Measurements from ENCODE around the gene SCUBE1. TPM values are rescaled to one million over a fixed set of nuclear protein-coding genes. Genes with fewer than 3 reads are reported as not detected.

Gene SCUBE1
- total RNA-seq, 4 donors from 2014 or later, result 0.68 to 6.4 (median 1.7) TPM

- Histone ChIP-seq H3K27ac (no peak overlapping the region), H3K36me3 (no peaks in the 10 kb centered on the region), H3K4me3 (no peak overlapping the region), H3K9me3 (no peaks in the 10 kb centered on the region), H3K27me3 (peaks cover 4% of the 10 kb centered on the region), H3K4me1 (no peaks in the 10 kb centered on the region)
- 88 to 93% methylated on average over 3 to 10 of the region's 10 CpGs for WGBS, 2 donors (ENCODE audit: low coverage in 1 of 2)
- no peak for TF ChIP-seq POLR2AphosphoS5 (IDR thresholded peaks at IDR 0.05)
- no peak for DNase-seq
- in situ Hi-C loops (cut with MboI; ENCODE audit: low pct_ligation_motif_present in 1 of 4, low pct_unique_long_range_greater_than_20kb in 1 of 4, low sequenced_read_pairs in 3 of 4) (no loop called here), intact Hi-C loops (cut with DNase I; ENCODE audit: low total_unique reads) (no loop called here)
Observed at GRCh38 chr22:43202326-43202725, 140.8 kb downstream of the SCUBE1 start.

DNA sequence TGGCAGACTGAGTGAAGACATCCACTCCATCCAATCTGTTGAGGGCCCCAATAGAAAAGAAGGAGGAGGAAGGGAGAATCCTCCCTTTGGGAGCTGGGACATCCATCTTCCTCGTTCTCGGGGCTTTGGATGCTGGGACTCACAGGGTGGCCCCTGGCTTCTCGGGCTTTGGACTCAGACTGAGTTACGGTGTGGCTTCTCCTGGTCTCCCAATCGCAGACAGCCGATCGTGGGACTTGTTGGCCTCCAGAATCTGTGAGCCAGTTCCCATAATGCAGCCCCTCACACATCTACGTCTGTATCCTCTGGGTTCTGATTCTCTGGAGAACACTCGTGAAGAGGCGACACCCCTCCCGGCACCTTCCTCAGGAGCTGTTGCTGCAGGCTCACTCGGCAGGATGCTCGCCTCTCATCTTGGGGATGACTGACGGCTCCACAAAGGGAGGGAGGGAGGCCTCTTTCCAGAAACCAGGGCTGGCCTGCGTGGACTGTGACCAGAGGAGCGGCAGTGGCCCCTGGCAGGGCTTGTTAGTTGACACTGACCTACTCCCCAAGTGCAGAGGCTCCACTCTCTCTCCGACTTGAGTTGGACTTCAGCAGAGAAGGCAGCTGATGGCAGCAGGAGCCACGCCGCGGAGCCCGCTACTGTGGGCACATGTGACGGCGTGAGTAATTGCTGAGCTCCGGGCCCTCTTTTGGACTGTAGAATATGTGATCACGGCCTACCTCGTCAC lies 141.5 kb downstream of the SCUBE1 start:
- WGBS, 2 donors (ENCODE audit: low coverage in 1 of 2), result 88% methylated on average over 26 of the region's 26 CpGs; no CpG with 5 or more reads in 1 of the 2 donors
- H3K4me3 ChIP-seq, result no peak overlapping the region
- no peak for DNase-seq
- H3K27ac ChIP-seq, result no peak overlapping the region
- H3K4me1 ChIP-seq, result no peaks in the 10 kb centered on the region
- peaks cover 4% of the 10 kb centered on the region for H3K27me3 ChIP-seq
- intact Hi-C loops (cut with DNase I; ENCODE audit: low total_unique reads), result no loop called here
- no peak for TF ChIP-seq POLR2A (IDR thresholded peaks at IDR 0.05)
- no peak for TF ChIP-seq CTCF (IDR thresholded peaks at IDR 0.05)
- TF ChIP-seq POLR2AphosphoS5 (IDR thresholded peaks at IDR 0.05), result no peak
- TF ChIP-seq EP300 (IDR thresholded peaks at IDR 0.05; ENCODE audit: low read depth), result no peak
- in situ Hi-C loops (cut with MboI; ENCODE audit: low pct_ligation_motif_present in 1 of 4, low pct_unique_long_range_greater_than_20kb in 1 of 4, low sequenced_read_pairs in 3 of 4), result no loop called here
- no peaks in the 10 kb centered on the region for H3K36me3 ChIP-seq
- no peaks in the 10 kb centered on the region for H3K9me3 ChIP-seq

DNA sequence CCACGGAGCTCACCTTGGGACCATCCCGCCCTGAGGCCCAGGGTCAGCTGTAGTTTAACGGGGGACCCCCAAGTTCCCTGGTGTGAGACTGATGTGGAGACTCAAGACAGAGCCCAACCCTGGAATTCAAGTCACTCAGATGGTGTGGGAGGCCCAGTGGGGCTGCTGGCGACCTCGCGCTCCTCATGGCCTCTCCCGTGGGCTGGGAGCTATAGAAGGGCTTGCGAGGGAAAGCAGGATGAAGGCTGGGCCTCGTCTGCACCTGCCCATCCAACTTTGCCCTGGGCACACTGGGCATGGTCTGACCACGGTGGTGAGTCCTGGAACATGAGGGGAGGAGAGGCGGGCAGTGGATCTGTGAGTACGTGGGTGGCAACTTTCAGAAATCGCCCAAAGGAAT lies 142.6 kb downstream of the SCUBE1 start:
- intact Hi-C loops (cut with DNase I; ENCODE audit: low total_unique reads) (no loop called here), in situ Hi-C loops (cut with MboI; ENCODE audit: low pct_ligation_motif_present in 1 of 4, low pct_unique_long_range_greater_than_20kb in 1 of 4, low sequenced_read_pairs in 3 of 4) (no loop called here)
- peaks cover 11% of the 10 kb centered on the region for H3K27me3 ChIP-seq
- WGBS, 2 donors (ENCODE audit: low coverage in 1 of 2), result 85% methylated on average over 12 of the region's 13 CpGs; no CpG with 5 or more reads in 1 of the 2 donors
- no peak overlapping the region for H3K27ac ChIP-seq
- H3K9me3 ChIP-seq, result no peaks in the 10 kb centered on the region
- H3K4me1 ChIP-seq, result no peaks in the 10 kb centered on the region
- TF ChIP-seq POLR2A (IDR thresholded peaks at IDR 0.05) (no peak), CTCF (IDR thresholded peaks at IDR 0.05) (no peak), EP300 (IDR thresholded peaks at IDR 0.05; ENCODE audit: low read depth) (no peak), POLR2AphosphoS5 (IDR thresholded peaks at IDR 0.05) (no peak)
- H3K36me3 ChIP-seq, result no peaks in the 10 kb centered on the region
- H3K4me3 ChIP-seq, result no peak overlapping the region
- DNase-seq, result no peak

DNA sequence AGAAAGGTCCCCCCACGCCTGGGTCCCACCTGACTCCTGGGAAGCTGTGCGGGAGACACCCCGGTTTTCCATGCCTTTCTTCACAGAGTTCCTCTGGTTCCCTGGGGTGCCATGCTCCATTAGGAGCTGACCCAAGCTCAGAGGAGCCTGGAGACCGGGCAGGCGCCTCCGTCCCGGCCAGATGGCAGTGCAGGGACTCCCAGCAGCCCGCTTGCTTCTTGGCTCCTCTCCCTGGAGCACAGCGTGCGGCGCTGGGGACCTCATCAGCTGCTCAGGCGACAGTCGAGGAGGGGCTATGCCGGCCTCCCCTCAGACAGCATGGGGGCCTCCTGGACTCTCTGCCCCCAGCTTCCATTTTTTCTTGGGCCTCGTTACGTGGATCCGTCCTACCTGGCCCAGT lies 143.1 kb downstream of the SCUBE1 start:
- no peaks in the 10 kb centered on the region for H3K36me3 ChIP-seq
- no peak for DNase-seq
- peaks cover 17% of the 10 kb centered on the region for H3K27me3 ChIP-seq
- 77% methylated on average over 17 of the region's 17 CpGs; no CpG with 5 or more reads in 1 of the 2 donors for WGBS, 2 donors (ENCODE audit: low coverage in 1 of 2)
- in situ Hi-C loops (cut with MboI; ENCODE audit: low pct_ligation_motif_present in 1 of 4, low pct_unique_long_range_greater_than_20kb in 1 of 4, low sequenced_read_pairs in 3 of 4), result no loop called here
- intact Hi-C loops (cut with DNase I; ENCODE audit: low total_unique reads), result no loop called here
- H3K4me1 ChIP-seq, result no peaks in the 10 kb centered on the region
- TF ChIP-seq CTCF (IDR thresholded peaks at IDR 0.05) (no peak), EP300 (IDR thresholded peaks at IDR 0.05; ENCODE audit: low read depth) (no peak), POLR2AphosphoS5 (IDR thresholded peaks at IDR 0.05) (no peak), POLR2A (IDR thresholded peaks at IDR 0.05) (no peak)
- H3K4me3 ChIP-seq, result no peak overlapping the region
- no peak overlapping the region for H3K27ac ChIP-seq
- no peaks in the 10 kb centered on the region for H3K9me3 ChIP-seq

DNA sequence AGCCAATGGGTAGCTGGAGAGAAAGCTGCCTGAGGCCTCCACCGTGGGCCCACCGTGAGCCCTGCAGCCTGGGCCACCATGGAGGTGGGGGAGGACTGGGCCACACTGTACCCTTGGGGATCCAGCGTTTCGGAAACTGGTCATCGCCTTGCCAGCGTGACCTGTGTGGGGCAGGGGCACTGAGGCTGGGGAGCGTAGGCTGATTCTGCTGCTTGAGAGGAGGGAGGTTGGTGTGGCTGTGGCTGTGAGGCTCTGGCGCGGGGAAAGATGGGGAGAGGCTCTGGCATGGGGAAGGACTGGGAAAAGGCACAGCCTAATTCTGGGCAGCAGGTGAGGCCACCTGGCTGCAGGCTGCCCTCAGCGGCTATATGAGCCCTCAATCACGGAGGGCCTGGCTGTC lies 143.6 kb downstream of the SCUBE1 start:
- WGBS, 2 donors (ENCODE audit: low coverage in 1 of 2), result 80 to 83% methylated on average over 1 to 11 of the region's 11 CpGs
- no peak for DNase-seq
- no peak overlapping the region for H3K27ac ChIP-seq
- in situ Hi-C loops (cut with MboI; ENCODE audit: low pct_ligation_motif_present in 1 of 4, low pct_unique_long_range_greater_than_20kb in 1 of 4, low sequenced_read_pairs in 3 of 4) (no loop called here), intact Hi-C loops (cut with DNase I; ENCODE audit: low total_unique reads) (no loop called here)
- no peaks in the 10 kb centered on the region for H3K4me1 ChIP-seq
- H3K36me3 ChIP-seq, result no peaks in the 10 kb centered on the region
- H3K9me3 ChIP-seq, result no peaks in the 10 kb centered on the region
- no peak overlapping the region for H3K4me3 ChIP-seq
- TF ChIP-seq POLR2AphosphoS5 (IDR thresholded peaks at IDR 0.05) (no peak), POLR2A (IDR thresholded peaks at IDR 0.05) (no peak), EP300 (IDR thresholded peaks at IDR 0.05; ENCODE audit: low read depth) (no peak), CTCF (IDR thresholded peaks at IDR 0.05) (no peak)
- H3K27me3 ChIP-seq, result peaks cover 18% of the 10 kb centered on the region
